NCI-H146 treated with DMSO at 0.1 percent for 48 hours (cell line): ENCODE data around the gene DCLK2.

Experiments
- DNase-seq: peaks from one replicate; lab custom pipeline; 2025; ENCODE audit not compliant: unreplicated experiment; lab: John Stamatoyannopoulos, UW

Gene DCLK2

GRCh38 chr4:150078041-150078578, at the start of gene DCLK2:
DCLK2 (plus strand) TSS chr4:150078445; CDS start chr4:150079028, 583 bp downstream.
- peak; percentile 20 for DNase-seq

GRCh38 chr4:150032541-150032940, 45.7 kb upstream of the DCLK2 start:
- no peak for DNase-seq

- no peak for DNase-seq
Measured at GRCh38 chr4:150033081-150033480, 45.2 kb upstream of the DCLK2 start.

- no peak for DNase-seq
Measured at GRCh38 chr4:150033901-150034300, 44.3 kb upstream of the DCLK2 start.

GRCh38 chr4:150037251-150037856, 40.9 kb upstream of the DCLK2 start:
- DNase-seq = no peak

- no peak for DNase-seq
Measured at GRCh38 chr4:150038335-150039076, 39.7 kb upstream of the DCLK2 start.

- peak; percentile 0 for DNase-seq
Measured at GRCh38 chr4:150039274-150040127, 38.7 kb upstream of the DCLK2 start.

- DNase-seq = no peak
Measured at GRCh38 chr4:150044517-150044916, 33.7 kb upstream of the DCLK2 start.

- no peak for DNase-seq
Measured at GRCh38 chr4:150045410-150045809, 32.8 kb upstream of the DCLK2 start.

- DNase-seq = no peak
Measured at GRCh38 chr4:150046728-150047217, 31.5 kb upstream of the DCLK2 start.

- DNase-seq = no peak
Measured at GRCh38 chr4:150047546-150047945, 30.7 kb upstream of the DCLK2 start.

- no peak for DNase-seq
Measured at GRCh38 chr4:150049682-150050081, 28.6 kb upstream of the DCLK2 start.

- DNase-seq = no peak
Measured at GRCh38 chr4:150050566-150050965, 27.7 kb upstream of the DCLK2 start.

- no peak for DNase-seq
Measured at GRCh38 chr4:150051111-150051510, 27.1 kb upstream of the DCLK2 start.

- DNase-seq = no peak
Measured at GRCh38 chr4:150055467-150055866, 22.8 kb upstream of the DCLK2 start.

GRCh38 chr4:150056569-150056968, 21.7 kb upstream of the DCLK2 start:
- no peak for DNase-seq

GRCh38 chr4:150061086-150061776, 17.0 kb upstream of the DCLK2 start:
- DNase-seq = no peak

GRCh38 chr4:150063128-150063527, 15.1 kb upstream of the DCLK2 start:
- no peak for DNase-seq

- peak; percentile 28 for DNase-seq
Measured at GRCh38 chr4:150065740-150066139, 12.5 kb upstream of the DCLK2 start.

GRCh38 chr4:150067859-150068258, 10.4 kb upstream of the DCLK2 start:
- DNase-seq = no peak
